NCI-H1417 treated with DMSO at 0.1 percent for 48 hours (cell line): Measurements from ENCODE around the gene PRKAG2.

Experiments used
- DNase-seq: peaks from one replicate; lab custom pipeline; 2025; lab: John Stamatoyannopoulos, UW

Gene PRKAG2

GRCh38 chr7:151866028-151866427 lies 10.9 kb downstream of the PRKAG2 start:
- no peak for DNase-seq

GRCh38 chr7:151865070-151865670 lies 11.7 kb downstream of the PRKAG2 start:
- no peak for DNase-seq

- no peak for DNase-seq
Observed at GRCh38 chr7:151864561-151864960, 12.4 kb downstream of the PRKAG2 start.

GRCh38 chr7:151864081-151864480 lies 12.8 kb downstream of the PRKAG2 start:
- no peak for DNase-seq

GRCh38 chr7:151863386-151864079 lies 13.4 kb downstream of the PRKAG2 start:
- no peak for DNase-seq

- no peak for DNase-seq
Observed at GRCh38 chr7:151862606-151863381, 14.1 kb downstream of the PRKAG2 start.

- DNase-seq = no peak
Observed at GRCh38 chr7:151861881-151862280, 15.0 kb downstream of the PRKAG2 start.

GRCh38 chr7:151860771-151861170 lies 16.1 kb downstream of the PRKAG2 start:
- no peak for DNase-seq

- no peak for DNase-seq
Observed at GRCh38 chr7:151859948-151860685, 16.8 kb downstream of the PRKAG2 start.

GRCh38 chr7:151859111-151859947 lies 17.6 kb downstream of the PRKAG2 start:
- DNase-seq = no peak

GRCh38 chr7:151858456-151858855 lies 18.5 kb downstream of the PRKAG2 start:
- DNase-seq = no peak

- no peak for DNase-seq
Observed at GRCh38 chr7:151857866-151858450, 19.0 kb downstream of the PRKAG2 start.

GRCh38 chr7:151857412-151857811 lies 19.5 kb downstream of the PRKAG2 start:
- no peak for DNase-seq

- DNase-seq = no peak
Observed at GRCh38 chr7:151856516-151856915, 20.4 kb downstream of the PRKAG2 start.

GRCh38 chr7:151856098-151856497 lies 20.8 kb downstream of the PRKAG2 start:
- DNase-seq = no peak

- no peak for DNase-seq
Observed at GRCh38 chr7:151854720-151855071, 22.2 kb downstream of the PRKAG2 start.

GRCh38 chr7:151853896-151854719 lies 22.8 kb downstream of the PRKAG2 start:
- no peak for DNase-seq

GRCh38 chr7:151852486-151853396 lies 24.2 kb downstream of the PRKAG2 start:
- no peak for DNase-seq

GRCh38 chr7:151851782-151852181 lies 25.1 kb downstream of the PRKAG2 start:
- DNase-seq = no peak
